WTC11 (cell line): ENCODE measurements around the gene STRA8.

Experiments
- EMX1 ChIP-seq: fragments of 250-450 bp; sonication (Bioruptor Pico); IDR thresholded peaks from 2 replicates; pipeline ENCODE4 v1.8.0; 2021; ENCODE audit warnings: mild to moderate bottlenecking
- ESRRA ChIP-seq: sonication (generic); formaldehyde crosslinking; IDR thresholded peaks from 2 replicates; pipeline ENCODE4 v1.8.1; 2022; ENCODE audit warnings: mild to moderate bottlenecking, missing genetic modification reagents, borderline replicate concordance
- JUN ChIP-seq: sonication (generic); formaldehyde crosslinking; IDR thresholded peaks from 2 replicates; pipeline ENCODE4 v1.8.0; 2023; ENCODE audit warnings: mild to moderate bottlenecking, missing genetic modification reagents
- MXD4 ChIP-seq: fragments of 250-450 bp; sonication (Bioruptor Pico); IDR thresholded peaks from 2 replicates; pipeline ENCODE4 v1.8.0; 2021; ENCODE audit warnings: mild to moderate bottlenecking, moderate library complexity, borderline replicate concordance
- TEAD1 ChIP-seq: sonication (generic); formaldehyde crosslinking; IDR thresholded peaks from 2 replicates; pipeline ENCODE4 v1.8.0; 2022; ENCODE audit warnings: mild to moderate bottlenecking, missing genetic modification reagents
- TEAD4 ChIP-seq: sonication (generic); formaldehyde crosslinking; IDR thresholded peaks from 2 replicates; pipeline ENCODE4 v1.8.0; 2022; ENCODE audit warnings: mild to moderate bottlenecking, missing genetic modification reagents
- TF ChIP-seq, protein P1 (sequence below): fragments of 200-600 bp; IDR thresholded peaks from 2 replicates; pipeline ENCODE4 v1.8.0; 2022; ENCODE audit warnings: antibody characterized with exemption
- TF ChIP-seq, protein P2 (sequence below): fragments of 250-450 bp; sonication (Bioruptor Pico); IDR thresholded peaks from 2 replicates; pipeline ENCODE4 v1.9.0; 2021; ENCODE audit warnings: moderate library complexity, mild to moderate bottlenecking, inconsistent platforms, borderline replicate concordance
- TF ChIP-seq, protein P3 (sequence below): sonication (generic); formaldehyde crosslinking; conservative IDR thresholded peaks from 2 replicates; pipeline ENCODE4 v1.8.1; 2022; ENCODE audit warnings: mild to moderate bottlenecking, missing genetic modification reagents
- TF ChIP-seq, protein P4 (sequence below): sonication (generic); formaldehyde crosslinking; IDR thresholded peaks from 2 replicates; pipeline ENCODE4 v1.8.1; 2023; ENCODE audit warnings: mild to moderate bottlenecking, missing genetic modification reagents

DNA sequence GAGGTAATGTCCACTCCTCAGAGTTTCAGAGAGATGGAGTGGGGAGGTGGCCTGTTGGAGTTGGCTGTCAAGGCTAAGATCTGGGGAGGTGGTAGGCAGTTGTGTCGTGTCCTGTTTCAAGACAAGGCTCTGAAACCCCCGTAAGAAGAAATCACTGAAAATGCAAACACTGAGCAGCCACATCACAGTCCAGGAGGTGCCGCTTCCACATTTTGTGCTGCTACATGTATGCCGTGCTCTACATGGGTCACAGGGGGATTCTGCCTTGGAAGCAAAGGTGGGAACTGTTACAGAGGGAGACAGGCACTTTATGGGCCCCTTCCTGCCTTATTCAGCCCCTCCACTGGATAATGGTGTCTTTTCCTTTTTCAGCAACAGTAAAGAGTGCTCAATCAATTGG, 34.2 kb upstream of the STRA8 start:
- TF ChIP-seq EMX1 = no peak
- TF ChIP-seq JUN (CRISPR knock-in tag) = no peak
- no peak for TF ChIP-seq MXD4 (CRISPR knock-in tag)
- no peak for TF ChIP-seq ESRRA (CRISPR knock-in tag)
- TF ChIP-seq, protein P1, sequence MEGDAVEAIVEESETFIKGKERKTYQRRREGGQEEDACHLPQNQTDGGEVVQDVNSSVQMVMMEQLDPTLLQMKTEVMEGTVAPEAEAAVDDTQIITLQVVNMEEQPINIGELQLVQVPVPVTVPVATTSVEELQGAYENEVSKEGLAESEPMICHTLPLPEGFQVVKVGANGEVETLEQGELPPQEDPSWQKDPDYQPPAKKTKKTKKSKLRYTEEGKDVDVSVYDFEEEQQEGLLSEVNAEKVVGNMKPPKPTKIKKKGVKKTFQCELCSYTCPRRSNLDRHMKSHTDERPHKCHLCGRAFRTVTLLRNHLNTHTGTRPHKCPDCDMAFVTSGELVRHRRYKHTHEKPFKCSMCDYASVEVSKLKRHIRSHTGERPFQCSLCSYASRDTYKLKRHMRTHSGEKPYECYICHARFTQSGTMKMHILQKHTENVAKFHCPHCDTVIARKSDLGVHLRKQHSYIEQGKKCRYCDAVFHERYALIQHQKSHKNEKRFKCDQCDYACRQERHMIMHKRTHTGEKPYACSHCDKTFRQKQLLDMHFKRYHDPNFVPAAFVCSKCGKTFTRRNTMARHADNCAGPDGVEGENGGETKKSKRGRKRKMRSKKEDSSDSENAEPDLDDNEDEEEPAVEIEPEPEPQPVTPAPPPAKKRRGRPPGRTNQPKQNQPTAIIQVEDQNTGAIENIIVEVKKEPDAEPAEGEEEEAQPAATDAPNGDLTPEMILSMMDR = no peak
- no peak for TF ChIP-seq TEAD1 (CRISPR knock-in tag)
- TF ChIP-seq, protein P2, sequence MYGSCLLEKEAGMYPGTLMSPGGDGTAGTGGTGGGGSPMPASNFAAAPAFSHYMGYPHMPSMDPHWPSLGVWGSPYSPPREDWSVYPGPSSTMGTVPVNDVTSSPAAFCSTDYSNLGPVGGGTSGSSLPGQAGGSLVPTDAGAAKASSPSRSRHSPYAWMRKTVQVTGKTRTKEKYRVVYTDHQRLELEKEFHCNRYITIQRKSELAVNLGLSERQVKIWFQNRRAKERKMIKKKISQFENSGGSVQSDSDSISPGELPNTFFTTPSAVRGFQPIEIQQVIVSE (CRISPR knock-in tag) = no peak
- no peak for TF ChIP-seq TEAD4
- TF ChIP-seq, protein P3, sequence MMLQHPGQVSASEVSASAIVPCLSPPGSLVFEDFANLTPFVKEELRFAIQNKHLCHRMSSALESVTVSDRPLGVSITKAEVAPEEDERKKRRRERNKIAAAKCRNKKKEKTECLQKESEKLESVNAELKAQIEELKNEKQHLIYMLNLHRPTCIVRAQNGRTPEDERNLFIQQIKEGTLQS (CRISPR knock-in tag) = no peak
- TF ChIP-seq, protein P4, sequence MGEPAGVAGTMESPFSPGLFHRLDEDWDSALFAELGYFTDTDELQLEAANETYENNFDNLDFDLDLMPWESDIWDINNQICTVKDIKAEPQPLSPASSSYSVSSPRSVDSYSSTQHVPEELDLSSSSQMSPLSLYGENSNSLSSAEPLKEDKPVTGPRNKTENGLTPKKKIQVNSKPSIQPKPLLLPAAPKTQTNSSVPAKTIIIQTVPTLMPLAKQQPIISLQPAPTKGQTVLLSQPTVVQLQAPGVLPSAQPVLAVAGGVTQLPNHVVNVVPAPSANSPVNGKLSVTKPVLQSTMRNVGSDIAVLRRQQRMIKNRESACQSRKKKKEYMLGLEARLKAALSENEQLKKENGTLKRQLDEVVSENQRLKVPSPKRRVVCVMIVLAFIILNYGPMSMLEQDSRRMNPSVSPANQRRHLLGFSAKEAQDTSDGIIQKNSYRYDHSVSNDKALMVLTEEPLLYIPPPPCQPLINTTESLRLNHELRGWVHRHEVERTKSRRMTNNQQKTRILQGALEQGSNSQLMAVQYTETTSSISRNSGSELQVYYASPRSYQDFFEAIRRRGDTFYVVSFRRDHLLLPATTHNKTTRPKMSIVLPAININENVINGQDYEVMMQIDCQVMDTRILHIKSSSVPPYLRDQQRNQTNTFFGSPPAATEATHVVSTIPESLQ = no peak
